CD14-positive monocyte (primary cell): ENCODE results near the gene SP100. TPM values are rescaled to one million over a fixed set of nuclear protein-coding genes. Genes with fewer than 3 reads are reported as not detected.

ENCODE experiments used
- DNase-seq, 3 donors: peaks; one replicate each; pipeline ENCODE4 v3.0.0-alpha.2; 2011 to 2022
- H2AFZ ChIP-seq: 2 replicates; pipeline ENCODE4 v1.6.0; 2012; ENCODE audit warnings: mild to moderate bottlenecking, low read depth, low read length, inconsistent platforms; ENCODE audit not compliant: insufficient read depth, poor library complexity, severe bottlenecking
- H3K27ac ChIP-seq, 2 donors: 1 replicate in 1 of 2; 2 replicates in 1 of 2; pipeline ENCODE4 v1.5.1; 2012 to 2013; ENCODE audit warnings: low read length in 2 of 2, control low read depth in 1 of 2, inconsistent platforms in 1 of 2, low read depth in 1 of 2, mild to moderate bottlenecking in 1 of 2
- H3K27me3 ChIP-seq, 2 donors: one replicate each; pipeline versions ENCODE4 v1.6.0 to v1.6.1; 2011 to 2013; ENCODE audit warnings: low read length in 2 of 2; ENCODE audit not compliant: control insufficient read depth in 2 of 2, insufficient read depth in 2 of 2
- H3K36me3 ChIP-seq, 2 donors: replicated peaks in 1 of 2; 1 replicate in 1 of 2; 2 replicates in 1 of 2; pipeline versions ENCODE4 v1.5.1 to v1.6.1; 2012 to 2013; ENCODE audit warnings: low read length in 2 of 2, control low read depth in 1 of 2, inconsistent platforms in 1 of 2, mild to moderate bottlenecking in 1 of 2; ENCODE audit not compliant: insufficient read depth in 2 of 2, control insufficient read depth in 1 of 2
- H3K4me1 ChIP-seq, 2 donors: 1 replicate in 1 of 2; 2 replicates in 1 of 2; pipeline versions ENCODE4 v1.5.1 to v1.6.1; 2012 to 2013; ENCODE audit warnings: low read length in 2 of 2, control low read depth in 1 of 2, inconsistent platforms in 1 of 2, mild to moderate bottlenecking in 1 of 2, moderate library complexity in 1 of 2; ENCODE audit not compliant: insufficient read depth in 2 of 2, control insufficient read depth in 1 of 2
- H3K4me2 ChIP-seq: replicated peaks from 2 replicates; pipeline ENCODE3; 2012; ENCODE audit warnings: low read length, moderate library complexity, mild to moderate bottlenecking; ENCODE audit not compliant: poor library complexity, severe bottlenecking; ENCODE audit errors: extremely low read depth
- H3K4me3 ChIP-seq, 3 experiments: fragments of 200-600 bp in 1 of 3; sonication (generic) in 1 of 3; replicated peaks in 1 of 3; 1 replicate in 2 of 3; 2 replicates in 1 of 3; pipeline ENCODE4 v1.5.1; 2011 to 2013; ENCODE audit warnings: low read length in 3 of 3, mild to moderate bottlenecking in 3 of 3, control low read depth in 2 of 3, low read depth in 2 of 3, inconsistent platforms in 1 of 3, moderate library complexity in 1 of 3
- H3K79me2 ChIP-seq: 2 replicates; pipeline ENCODE4 v1.6.0; 2012; ENCODE audit warnings: mild to moderate bottlenecking, control low read depth, inconsistent platforms, low read length, moderate library complexity; ENCODE audit not compliant: insufficient read depth
- H3K9ac ChIP-seq: 2 replicates; pipeline ENCODE4 v1.6.0; 2017; ENCODE audit warnings: low read length, mild to moderate bottlenecking; ENCODE audit not compliant: insufficient read depth, poor library complexity, severe bottlenecking
- H3K9me3 ChIP-seq, 2 donors: replicated peaks in 1 of 2; 1 replicate in 1 of 2; 2 replicates in 1 of 2; pipeline versions ENCODE4 v1.5.1 to v1.6.1; 2012 to 2013; ENCODE audit warnings: low read length in 2 of 2, control low read depth in 1 of 2; ENCODE audit not compliant: control insufficient read depth in 1 of 2, insufficient read depth in 1 of 2
- H4K20me1 ChIP-seq: 2 replicates; pipeline ENCODE4 v1.6.0; 2012; ENCODE audit warnings: mild to moderate bottlenecking, low read length, control low read depth, moderate library complexity; ENCODE audit not compliant: insufficient read depth
- H3K27ac Mint-ChIP-seq, 7 donors: one replicate each; pipeline ENCODE4 v1.8.0; 2020; ENCODE audit warnings: mild to moderate bottlenecking in 7 of 7, mixed read lengths in 7 of 7, moderate library complexity in 6 of 7, inconsistent platforms in 2 of 7
- H3K27me3 Mint-ChIP-seq, 3 donors: one replicate each; pipeline ENCODE4 v1.8.0; 2021 to 2022; ENCODE audit warnings: low read depth in 3 of 3, mild to moderate bottlenecking in 3 of 3, mixed read lengths in 3 of 3, moderate library complexity in 3 of 3, inconsistent platforms in 1 of 3
- H3K36me3 Mint-ChIP-seq, 2 donors: one replicate each; pipeline ENCODE4 v1.8.0; 2020; ENCODE audit warnings: mixed read lengths in 2 of 2, inconsistent platforms in 1 of 2, mild to moderate bottlenecking in 1 of 2
- H3K4me1 Mint-ChIP-seq: one replicate; pipeline ENCODE4 v1.8.0; 2020; ENCODE audit warnings: mild to moderate bottlenecking, mixed read lengths
- H3K4me3 Mint-ChIP-seq, 2 donors: one replicate each; pipeline ENCODE4 v1.8.0; 2020; ENCODE audit warnings: mild to moderate bottlenecking in 2 of 2, mixed read lengths in 2 of 2, moderate library complexity in 1 of 2
- H3K9me3 Mint-ChIP-seq, 7 donors: one replicate each; pipeline ENCODE4 v1.8.0; 2020 to 2022; ENCODE audit warnings: mixed read lengths in 7 of 7, mild to moderate bottlenecking in 6 of 7, moderate library complexity in 6 of 7, inconsistent platforms in 2 of 7
- WGBS: methylation state at CpG from one replicate; pipeline ENCODE4 v1.1.5; 2013; ENCODE audit warnings: missing lambda C conversion rate; ENCODE audit not compliant: insufficient coverage; 5-methylcytosine and 5-hydroxymethylcytosine counted together
- intact Hi-C, 2 donors: fragments of 100-400 bp; cut with micrococcal nuclease; formaldehyde crosslinking; loops; one replicate each; pipeline versions ENCODE4 v1.15.0 to v1.15.1; 2023
- polyA plus RNA-seq, 3 donors: library from polyadenylated mRNA; depleted of rRNA in 1 of 3; unstranded in 2 of 3; stranded (reverse) in 1 of 3; fragments of 300-500 nt in 2 of 3; fragments of >200 nt in 1 of 3; fragmentation: Illumina TruSeq in 2 of 3; gene quantifications; 1 replicate in 2 of 3; 2 replicates in 1 of 3; pipeline ENCODE4 v1.2.3, GENCODE V29; 2012 to 2021
- TF ChIP-seq, protein P1 (sequence below): fragments of 200-600 bp; IDR thresholded peaks from one replicate; pipeline ENCODE4 v1.8.0; 2022; ENCODE audit warnings: antibody characterized with exemption, mild to moderate bottlenecking

Gene SP100
- polyA plus RNA-seq, 3 donors, result 68.1 to 101 (median 97.4) TPM

GRCh38 chr2:230455005-230455684 is 39.1 kb downstream of the SP100 start:
- Mint-ChIP-seq H3K4me3 (no peak overlapping the region), H3K9me3 (peaks cover 15 to 37% (median 24%) of the 10 kb centered on the region in 7 donors), H3K27ac (peak overlapping the region in 3 of 7 donors; percentile 15 to 52 (median 35)), H3K36me3 (peaks cover 79 to 85% of the 10 kb centered on the region in 2 donors), H3K27me3 (peaks cover 0 to 2% (median 0%) of the 10 kb centered on the region in 3 donors), H3K4me1 (peaks cover 48% of the 10 kb centered on the region)
- Histone ChIP-seq H3K27me3 (no peaks in the 10 kb centered on the region), H3K4me1 (peaks cover 30 to 34% of the 10 kb centered on the region in 2 donors), H2AFZ (no peak overlapping the region), H4K20me1 (peaks cover 8% of the 10 kb centered on the region), H3K9ac (no peak overlapping the region), H3K36me3 (peaks cover 53 to 92% of the 10 kb centered on the region in 2 donors), H3K9me3 (peaks cover 9 to 14% of the 10 kb centered on the region in 2 donors), H3K4me2 (no peak overlapping the region), H3K4me3 (no peak overlapping the region), H3K79me2 (peaks cover 64% of the 10 kb centered on the region), H3K27ac (peak overlapping the region in 1 of 2 donors; percentile 8)
- TF ChIP-seq, protein P1, sequence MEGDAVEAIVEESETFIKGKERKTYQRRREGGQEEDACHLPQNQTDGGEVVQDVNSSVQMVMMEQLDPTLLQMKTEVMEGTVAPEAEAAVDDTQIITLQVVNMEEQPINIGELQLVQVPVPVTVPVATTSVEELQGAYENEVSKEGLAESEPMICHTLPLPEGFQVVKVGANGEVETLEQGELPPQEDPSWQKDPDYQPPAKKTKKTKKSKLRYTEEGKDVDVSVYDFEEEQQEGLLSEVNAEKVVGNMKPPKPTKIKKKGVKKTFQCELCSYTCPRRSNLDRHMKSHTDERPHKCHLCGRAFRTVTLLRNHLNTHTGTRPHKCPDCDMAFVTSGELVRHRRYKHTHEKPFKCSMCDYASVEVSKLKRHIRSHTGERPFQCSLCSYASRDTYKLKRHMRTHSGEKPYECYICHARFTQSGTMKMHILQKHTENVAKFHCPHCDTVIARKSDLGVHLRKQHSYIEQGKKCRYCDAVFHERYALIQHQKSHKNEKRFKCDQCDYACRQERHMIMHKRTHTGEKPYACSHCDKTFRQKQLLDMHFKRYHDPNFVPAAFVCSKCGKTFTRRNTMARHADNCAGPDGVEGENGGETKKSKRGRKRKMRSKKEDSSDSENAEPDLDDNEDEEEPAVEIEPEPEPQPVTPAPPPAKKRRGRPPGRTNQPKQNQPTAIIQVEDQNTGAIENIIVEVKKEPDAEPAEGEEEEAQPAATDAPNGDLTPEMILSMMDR, result no peak
- DNase-seq, result no peak
- no CpG with 5 or more reads among the region's 2 CpGs for WGBS
- intact Hi-C loops, result loop anchor here in 1 of 2 donors (5.0 kb wide), 1 partner anchor 43 kb away; no protein-coding TSS in a partner anchor

DNA sequence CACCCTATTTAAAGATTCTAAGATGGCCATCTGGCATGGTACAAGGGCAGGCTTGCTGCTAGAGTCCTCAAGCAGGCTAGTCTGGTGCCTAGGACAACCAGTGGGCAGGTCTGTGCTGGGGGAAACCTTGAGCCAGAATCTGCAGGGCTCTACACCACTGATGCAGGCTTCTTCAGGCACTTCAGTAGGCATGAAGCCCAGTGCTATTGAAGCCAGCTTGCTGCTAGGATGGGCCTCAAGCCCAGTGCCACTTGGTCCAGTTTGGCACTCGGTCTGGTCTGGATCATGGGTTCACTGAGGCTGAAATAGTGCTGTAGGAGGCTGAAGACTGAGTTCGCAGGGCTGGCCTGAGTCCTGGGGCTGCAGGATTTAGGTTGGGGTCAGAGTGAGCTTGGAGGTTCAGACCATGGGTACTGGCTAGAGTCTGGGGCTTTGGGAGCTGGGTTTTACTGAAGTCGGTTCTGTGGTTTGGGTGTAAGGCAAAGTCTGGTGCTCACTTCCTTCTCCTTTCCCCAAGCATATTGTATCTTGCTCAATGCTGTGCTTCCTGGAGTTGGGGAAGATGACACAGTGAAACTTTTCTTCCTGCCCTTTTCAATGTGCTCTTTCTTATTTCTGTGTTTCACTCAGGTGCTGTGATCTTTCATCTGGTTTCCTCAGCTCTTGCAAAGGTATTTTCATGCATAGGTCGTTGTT is 41.2 kb downstream of the SP100 start:
- H4K20me1 ChIP-seq, result peaks cover 6% of the 10 kb centered on the region
- peaks cover 30 to 34% of the 10 kb centered on the region in 2 donors for H3K4me1 ChIP-seq
- H3K9me3 ChIP-seq, result peaks cover 5 to 13% of the 10 kb centered on the region in 2 donors
- H3K9me3 Mint-ChIP-seq, result peaks cover 12 to 37% (median 23%) of the 10 kb centered on the region in 7 donors
- 19% methylated on average over 2 of the region's 4 CpGs for WGBS
- TF ChIP-seq, protein P1, result no peak
- H3K27me3 Mint-ChIP-seq, result peaks cover 0 to under 1% (median 0%) of the 10 kb centered on the region in 3 donors
- H3K79me2 ChIP-seq, result peaks cover 57% of the 10 kb centered on the region
- H3K27ac ChIP-seq, result peak overlapping the region; percentile 70 to 91
- peak overlapping the region; percentile 44 for H3K9ac ChIP-seq
- peak overlapping the region; percentile 80 to 95 (median 91) for H3K27ac Mint-ChIP-seq
- H3K36me3 Mint-ChIP-seq, result peaks cover 76 to 83% of the 10 kb centered on the region in 2 donors
- intact Hi-C loops, result loop anchor here in 1 of 2 donors (5.0 kb wide), 1 partner anchor 45 kb away; no protein-coding TSS in a partner anchor
- peak overlapping the region; percentile 56 to 81 for H3K4me3 Mint-ChIP-seq
- H3K4me2 ChIP-seq, result peak overlapping the region; percentile 66
- no peak overlapping the region for H2AFZ ChIP-seq
- peak; percentile 76 to 90 (median 90) for DNase-seq
- peaks cover 48% of the 10 kb centered on the region for H3K4me1 Mint-ChIP-seq
- H3K36me3 ChIP-seq, result peaks cover 54 to 88% of the 10 kb centered on the region in 2 donors
- H3K27me3 ChIP-seq, result no peaks in the 10 kb centered on the region
- H3K4me3 ChIP-seq, result peak overlapping the region in 2 of 3 experiments; percentile 11 to 52
